ENCODE measurements around the gene CPSF4.

Gene CPSF4

DNA sequence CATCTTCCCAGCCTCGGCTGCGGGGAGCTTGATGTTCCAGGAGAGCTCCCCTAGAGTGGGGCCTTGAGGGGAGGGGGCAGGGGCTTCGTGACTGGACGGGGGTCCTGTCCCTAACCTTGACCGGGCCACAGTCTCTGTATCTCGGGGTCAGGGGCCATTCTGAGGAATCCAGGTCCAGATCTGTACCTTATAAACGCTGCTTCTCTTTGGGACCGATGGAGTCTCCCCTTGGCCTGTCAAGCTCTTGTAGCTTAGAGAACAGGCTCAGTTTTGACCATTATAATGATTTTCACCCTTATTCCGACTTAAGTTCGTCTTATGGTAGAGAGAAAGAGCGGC lies 66.5 kb downstream of the CPSF4 start:
- TF ChIP-seq TAF1 (IDR thresholded peaks at IDR 0.05; ENCODE audit: borderline replicate concordance, insufficient read depth, low read length) (no peak), FOXP2 (optimal IDR thresholded peaks at IDR 0.05; ENCODE audit: borderline replicate concordance, extremely low read depth, extremely low read length, insufficient read depth) (no peak), POLR2AphosphoS5 (IDR thresholded peaks at IDR 0.05; ENCODE audit: low read depth, low read length) (no peak), SIN3A (IDR thresholded peaks at IDR 0.05; ENCODE audit: borderline replicate concordance, insufficient read depth, low read length) (no peak)
- TF ChIP-seq, protein P1, sequence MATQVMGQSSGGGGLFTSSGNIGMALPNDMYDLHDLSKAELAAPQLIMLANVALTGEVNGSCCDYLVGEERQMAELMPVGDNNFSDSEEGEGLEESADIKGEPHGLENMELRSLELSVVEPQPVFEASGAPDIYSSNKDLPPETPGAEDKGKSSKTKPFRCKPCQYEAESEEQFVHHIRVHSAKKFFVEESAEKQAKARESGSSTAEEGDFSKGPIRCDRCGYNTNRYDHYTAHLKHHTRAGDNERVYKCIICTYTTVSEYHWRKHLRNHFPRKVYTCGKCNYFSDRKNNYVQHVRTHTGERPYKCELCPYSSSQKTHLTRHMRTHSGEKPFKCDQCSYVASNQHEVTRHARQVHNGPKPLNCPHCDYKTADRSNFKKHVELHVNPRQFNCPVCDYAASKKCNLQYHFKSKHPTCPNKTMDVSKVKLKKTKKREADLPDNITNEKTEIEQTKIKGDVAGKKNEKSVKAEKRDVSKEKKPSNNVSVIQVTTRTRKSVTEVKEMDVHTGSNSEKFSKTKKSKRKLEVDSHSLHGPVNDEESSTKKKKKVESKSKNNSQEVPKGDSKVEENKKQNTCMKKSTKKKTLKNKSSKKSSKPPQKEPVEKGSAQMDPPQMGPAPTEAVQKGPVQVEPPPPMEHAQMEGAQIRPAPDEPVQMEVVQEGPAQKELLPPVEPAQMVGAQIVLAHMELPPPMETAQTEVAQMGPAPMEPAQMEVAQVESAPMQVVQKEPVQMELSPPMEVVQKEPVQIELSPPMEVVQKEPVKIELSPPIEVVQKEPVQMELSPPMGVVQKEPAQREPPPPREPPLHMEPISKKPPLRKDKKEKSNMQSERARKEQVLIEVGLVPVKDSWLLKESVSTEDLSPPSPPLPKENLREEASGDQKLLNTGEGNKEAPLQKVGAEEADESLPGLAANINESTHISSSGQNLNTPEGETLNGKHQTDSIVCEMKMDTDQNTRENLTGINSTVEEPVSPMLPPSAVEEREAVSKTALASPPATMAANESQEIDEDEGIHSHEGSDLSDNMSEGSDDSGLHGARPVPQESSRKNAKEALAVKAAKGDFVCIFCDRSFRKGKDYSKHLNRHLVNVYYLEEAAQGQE (IDR thresholded peaks at IDR 0.05; ENCODE audit: insufficient read depth in 1 of 2, low read depth in 2 of 2, low read length in 2 of 2) = no peak
